ENCODE measurements around the gene RSRC1.

DNA sequence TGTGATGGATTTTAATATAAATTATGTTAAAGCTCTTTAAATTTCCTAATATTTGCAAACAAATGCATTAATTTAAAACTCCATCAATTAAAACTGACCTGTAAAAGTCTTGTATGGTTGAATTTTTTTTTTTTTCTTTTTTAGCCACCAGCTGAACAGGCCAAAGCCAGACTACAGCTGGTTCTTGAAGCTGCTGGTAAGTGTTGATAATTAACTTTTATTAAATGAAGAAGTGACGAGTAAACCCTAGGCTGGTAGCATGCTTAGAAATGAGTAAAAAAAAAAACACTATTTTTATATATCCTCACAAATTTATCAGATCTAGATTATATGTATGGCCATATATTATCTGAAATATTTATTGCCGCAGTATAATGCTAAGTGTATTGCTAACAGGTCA is 244.8 kb downstream of the RSRC1 start:
- TF ChIP-seq EP300 (IDR thresholded peaks at IDR 0.05; ENCODE audit: borderline replicate concordance in 1 of 2, low read depth in 2 of 2, low read length in 2 of 2) (no peak), POLR2A (IDR thresholded peaks at IDR 0.05; ENCODE audit: control extremely low read depth in 1 of 2, low read depth in 2 of 2, low read length in 2 of 2) (no peak)

Data from H1 (cell line).